ENCODE data around the gene DNM2.

The DNM2 gene

DNA sequence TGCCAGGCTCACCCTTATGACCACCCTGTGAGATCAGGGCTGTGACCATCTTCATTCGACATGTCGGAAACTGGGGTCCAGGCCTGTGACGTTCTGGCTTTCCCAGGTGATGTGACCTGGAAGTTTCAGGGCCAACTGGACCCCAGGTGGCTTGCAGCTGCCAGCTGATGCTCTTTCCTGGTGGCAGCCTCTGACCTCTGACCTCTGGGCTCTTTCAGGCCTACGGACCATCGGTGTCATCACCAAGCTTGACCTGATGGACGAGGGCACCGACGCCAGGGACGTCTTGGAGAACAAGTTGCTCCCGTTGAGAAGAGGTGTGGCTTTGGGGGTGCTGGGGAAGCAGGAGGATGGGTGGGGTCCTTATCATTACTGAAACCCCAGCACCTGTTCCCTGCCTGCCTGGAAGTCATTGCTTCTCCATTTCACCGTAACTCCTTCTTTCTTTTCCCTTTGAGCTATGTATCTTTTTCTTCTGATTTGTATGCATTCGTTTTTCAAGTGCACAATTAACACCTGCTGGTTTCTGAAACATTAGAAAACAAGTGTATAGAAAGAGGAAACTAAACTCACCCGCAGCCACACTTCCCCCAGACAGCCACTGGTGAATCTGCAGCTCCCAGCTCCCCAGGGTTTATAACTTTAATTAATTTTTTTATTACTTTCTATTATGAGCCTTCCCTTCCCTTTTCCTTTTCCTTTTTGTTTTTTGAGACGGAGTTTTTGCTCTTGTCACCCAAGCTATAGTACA lies 59.2 kb downstream of the DNM2 start:
- DNase-seq (no peak), ATAC-seq (no peak)

DNA sequence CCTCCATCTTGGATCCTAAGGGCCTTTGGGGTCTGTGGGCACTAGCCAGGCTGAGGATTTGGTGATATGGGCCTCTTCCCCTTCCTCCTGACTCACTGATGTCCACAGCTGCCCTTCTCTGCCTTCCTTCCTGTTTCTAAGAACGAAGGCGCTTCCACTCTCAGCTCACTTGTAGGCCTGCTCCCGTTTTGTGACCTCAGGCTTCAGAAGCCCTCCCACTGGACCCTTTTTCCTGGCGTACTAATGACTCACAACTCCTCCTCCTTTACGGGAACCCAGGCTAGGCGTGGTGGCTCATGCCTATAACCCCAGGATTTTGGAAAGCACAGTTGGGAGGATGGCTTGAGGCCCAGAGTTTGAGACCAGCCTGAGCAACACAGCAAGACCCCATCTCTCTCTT lies 62.5 kb downstream of the DNM2 start:
- no peak for ATAC-seq
- no peak for DNase-seq

DNA sequence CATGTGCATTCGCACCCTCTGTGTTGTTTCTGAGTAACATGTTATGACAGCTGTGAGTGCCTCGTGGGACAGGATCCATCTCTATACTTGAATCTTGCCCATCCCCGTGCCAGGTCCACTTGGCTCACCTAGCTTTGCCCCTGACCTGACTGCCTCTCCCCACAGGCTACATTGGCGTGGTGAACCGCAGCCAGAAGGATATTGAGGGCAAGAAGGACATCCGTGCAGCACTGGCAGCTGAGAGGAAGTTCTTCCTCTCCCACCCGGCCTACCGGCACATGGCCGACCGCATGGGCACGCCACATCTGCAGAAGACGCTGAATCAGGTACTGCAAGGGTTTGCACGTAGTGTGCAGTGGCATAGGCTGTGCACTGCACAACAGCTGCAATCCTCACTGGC lies 64.9 kb downstream of the DNM2 start:
- DNase-seq (no peak), ATAC-seq (no peak)

DNA sequence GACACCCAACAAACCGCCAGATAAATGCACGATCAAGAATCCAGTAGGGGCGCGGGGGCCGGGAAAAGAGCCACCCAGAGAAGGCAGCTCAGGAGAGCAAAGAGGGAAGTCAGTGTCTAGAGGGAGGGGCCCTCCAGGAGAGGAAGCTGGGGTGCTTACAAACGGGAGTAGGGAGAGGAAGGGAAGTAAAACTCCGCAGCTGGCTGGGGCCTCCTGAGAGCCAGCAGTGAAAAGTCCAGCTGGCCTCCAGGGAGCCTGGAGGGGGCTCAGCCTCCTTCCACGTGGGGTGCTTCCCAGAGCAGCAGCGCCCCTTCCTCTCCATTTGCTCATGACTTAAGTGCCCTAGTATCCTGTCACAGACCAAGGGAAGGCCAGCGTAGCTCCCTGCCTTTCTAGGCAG lies 66.4 kb downstream of the DNM2 start:
- DNase-seq = no peak
- ATAC-seq = no peak

DNA sequence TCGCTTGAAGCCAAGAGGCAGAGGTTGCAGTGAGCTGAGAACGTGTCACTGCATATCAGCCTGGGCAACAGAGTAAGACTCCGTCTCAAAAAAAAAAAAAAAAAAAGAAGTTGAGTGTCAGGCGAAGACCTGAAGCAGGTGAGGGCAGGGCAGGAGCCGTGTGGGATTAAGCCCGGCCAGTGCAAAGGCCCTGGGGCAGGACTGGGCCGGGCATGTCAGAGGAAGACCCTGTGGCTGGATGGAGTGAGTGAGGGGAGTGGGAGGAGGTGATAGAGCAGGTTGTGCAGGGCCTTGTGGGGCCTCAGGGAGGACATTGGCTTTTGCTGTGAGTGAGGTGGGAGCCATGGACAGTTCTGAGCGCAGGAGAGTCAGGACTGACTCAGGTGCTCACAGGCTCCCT lies 70.3 kb downstream of the DNM2 start:
- DNase-seq (no peak), ATAC-seq (no peak)

DNA sequence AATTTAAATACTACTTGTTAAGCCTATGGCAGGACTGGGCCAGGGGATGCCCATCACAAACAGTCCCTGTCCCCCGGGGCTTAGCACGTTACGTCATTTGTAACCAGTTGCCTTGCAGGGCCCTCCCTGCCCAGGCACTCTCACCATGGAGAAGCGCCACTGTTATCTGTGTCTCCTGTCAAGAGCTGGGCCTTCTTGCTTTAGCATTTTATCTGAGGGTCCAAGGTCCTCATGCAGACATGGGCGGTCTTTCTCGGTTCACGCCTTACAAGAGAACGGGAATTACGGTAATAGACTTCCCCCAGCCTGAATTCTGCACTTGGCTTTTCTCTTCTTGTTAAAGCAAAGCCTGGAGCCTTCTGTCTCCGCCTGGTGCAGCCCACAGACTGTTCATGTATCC lies 72.0 kb downstream of the DNM2 start:
- ATAC-seq (no peak), DNase-seq (no peak)

DNA sequence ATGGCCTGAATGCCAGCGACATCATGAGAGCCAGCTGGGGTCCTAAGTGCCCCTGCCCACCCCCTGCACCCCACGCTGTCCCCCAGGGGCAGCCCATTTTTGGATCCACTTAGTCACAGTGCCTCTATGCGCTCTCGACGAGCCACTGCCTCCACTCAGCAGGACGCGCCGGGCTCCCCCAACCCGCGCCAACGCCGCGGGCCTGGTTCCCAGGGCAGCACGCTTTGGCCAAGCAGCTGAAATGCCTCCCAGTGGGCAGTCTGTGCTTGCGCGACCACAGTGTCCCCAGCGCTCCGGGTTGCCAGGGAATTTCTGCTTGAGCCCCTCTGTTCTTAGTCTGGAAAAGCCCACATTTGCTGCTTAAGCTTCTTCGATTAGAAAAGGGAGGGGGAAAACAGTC lies 78.8 kb downstream of the DNM2 start:
- DNase-seq (no peak), ATAC-seq (no peak)

DNA sequence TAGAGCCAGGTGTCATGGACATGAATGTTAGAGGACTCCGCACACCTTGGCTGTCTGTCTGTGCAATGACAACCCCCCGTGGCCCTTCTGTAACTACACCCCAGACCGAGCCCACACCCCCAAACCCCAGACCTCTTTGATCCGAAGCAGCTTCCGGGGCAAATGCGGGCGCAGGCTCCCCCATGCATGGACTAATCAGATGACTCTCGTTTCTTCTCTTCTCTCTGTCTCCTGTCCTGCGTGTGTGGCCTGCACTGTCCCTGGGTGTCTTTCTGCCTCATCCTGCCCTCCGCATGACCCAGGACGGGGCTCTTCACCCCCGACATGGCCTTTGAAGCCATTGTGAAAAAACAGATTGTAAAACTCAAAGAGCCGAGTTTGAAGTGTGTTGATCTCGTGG lies 79.2 kb downstream of the DNM2 start:
- DNase-seq (peak; percentile 32), ATAC-seq (peak; percentile 26)

DNA sequence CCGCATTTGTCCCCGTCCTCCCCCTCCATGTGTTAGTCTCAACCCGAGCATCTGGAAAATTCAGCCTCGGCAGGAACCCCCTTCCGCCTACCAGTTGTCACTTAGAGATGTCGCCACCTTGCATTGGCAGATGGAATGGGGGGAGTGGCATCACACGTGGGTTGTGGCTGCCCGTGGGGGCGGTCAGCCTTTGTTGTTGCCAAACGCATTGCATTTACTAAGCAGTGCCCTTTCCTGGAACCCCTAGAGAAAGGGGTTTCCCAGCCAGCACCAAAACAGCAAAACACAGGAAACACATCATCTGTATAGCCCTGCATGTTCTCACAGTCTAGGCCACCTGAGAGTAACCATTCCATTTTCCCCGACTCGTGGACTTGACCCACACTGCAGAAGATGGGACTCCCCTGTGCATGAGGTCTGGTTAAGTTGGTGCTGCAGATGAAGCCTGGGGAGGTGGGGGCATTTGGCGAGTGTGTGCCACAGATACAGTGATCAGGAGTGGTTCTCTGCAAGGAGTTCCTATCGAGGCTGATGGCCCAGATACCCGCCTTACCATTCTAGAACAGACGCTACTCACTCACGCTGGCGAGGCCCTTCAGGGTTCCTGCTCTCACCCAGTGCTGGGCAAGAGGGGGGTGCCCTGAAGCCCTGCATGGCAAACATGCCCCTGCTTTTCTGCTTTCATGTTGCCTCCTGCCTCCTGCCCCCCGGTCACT lies 79.8 kb downstream of the DNM2 start:
- peak; percentile 90 for DNase-seq
- ATAC-seq = peak; percentile 96

DNA sequence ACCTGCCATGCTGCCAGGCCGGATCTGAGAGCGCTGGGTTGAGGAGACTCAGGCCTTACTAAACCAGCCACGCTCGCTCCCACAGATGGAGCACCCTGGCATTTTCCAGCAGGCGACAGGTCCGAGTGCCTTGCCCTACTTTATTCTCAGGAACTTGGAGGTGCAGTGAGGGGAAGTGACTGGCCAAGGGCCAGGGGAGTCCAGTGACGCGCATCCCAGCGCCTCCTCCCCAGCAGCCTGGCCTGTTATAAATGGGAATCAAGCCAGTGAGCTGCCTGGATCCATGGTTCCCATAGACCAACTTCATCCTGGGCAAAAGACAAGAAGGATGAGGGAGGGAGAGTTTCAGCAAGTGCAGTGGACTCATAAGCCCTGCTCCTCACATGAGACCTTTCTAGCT lies 82.6 kb downstream of the DNM2 start:
- ATAC-seq = no peak

DNA sequence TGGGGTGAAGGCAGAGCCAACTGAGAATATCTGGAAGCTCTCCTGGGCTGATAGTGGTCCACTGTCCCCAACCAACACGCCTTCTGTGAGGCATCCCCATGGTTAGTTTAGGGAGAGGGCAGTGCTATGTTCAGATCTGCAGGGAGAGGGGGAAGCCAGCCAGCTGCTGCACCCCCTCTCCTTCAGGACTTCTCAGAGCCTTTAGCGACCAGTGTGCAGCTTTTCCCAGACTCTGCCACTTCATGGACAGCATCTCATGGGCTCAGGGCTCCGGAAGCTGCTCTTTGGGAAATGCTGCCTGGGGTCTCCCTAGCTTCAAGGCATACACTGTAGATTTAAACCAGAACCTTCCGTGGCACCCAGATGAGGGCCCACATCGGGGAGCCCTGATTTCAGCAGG lies 84.6 kb downstream of the DNM2 start:
- DNase-seq (no peak), ATAC-seq (no peak)

More for the DNA sequence above, 82.6 kb downstream of the DNM2 start:
- DNase-seq = no peak

DNA sequence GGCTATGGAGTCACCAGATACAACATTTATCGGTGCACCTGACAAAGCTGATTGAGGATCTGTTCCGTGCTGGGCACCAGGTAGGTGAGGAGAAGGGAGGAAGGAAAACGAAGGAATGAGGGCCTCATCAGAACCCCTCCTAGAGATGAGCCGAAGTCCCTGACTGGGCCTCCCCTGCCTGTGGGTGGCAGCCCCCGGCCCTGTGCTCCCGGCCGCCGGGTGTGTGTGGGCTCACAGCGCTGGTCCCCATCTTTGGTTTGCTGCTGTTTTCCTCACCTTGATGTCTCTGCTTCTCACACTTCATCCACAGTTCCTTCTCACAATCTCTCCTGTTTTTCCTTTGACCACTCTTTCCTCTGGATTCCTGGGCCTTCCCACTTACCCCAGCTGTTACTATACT lies 85.4 kb downstream of the DNM2 start:
- no peak for DNase-seq
- ATAC-seq = no peak

DNA sequence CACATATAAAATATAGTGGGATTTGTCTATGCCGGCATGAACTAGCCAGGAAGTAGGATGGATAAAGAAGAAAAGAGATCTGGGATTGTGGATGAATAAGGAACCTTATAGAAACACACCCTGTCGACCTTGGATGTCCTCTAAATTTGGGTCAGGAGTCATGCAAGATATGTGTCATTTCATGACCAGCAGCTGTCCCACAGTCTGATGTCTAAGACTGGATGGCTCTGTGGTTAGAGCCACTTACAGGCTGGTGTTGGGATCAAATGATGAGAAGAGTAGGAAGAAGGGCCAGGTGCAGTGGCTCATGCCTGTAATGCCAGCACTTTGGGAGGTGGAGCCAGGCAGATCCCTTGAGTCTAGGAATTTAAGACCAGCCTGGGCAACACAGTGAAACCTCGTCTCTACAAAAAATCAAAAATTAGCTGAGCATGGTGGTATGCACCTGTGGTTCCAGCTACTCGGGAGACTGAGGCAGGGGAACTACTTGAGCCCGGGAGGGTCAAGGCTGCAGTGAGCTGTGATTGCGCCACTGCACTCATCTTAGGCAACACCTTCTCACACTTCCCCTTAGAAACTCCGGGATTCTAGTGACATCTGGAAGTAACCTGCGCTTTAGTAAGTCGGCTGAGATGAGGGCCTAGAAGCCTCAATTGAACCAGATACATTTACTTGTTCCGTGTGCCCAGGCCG lies 87.3 kb downstream of the DNM2 start:
- ATAC-seq (no peak), DNase-seq (no peak)

DNA sequence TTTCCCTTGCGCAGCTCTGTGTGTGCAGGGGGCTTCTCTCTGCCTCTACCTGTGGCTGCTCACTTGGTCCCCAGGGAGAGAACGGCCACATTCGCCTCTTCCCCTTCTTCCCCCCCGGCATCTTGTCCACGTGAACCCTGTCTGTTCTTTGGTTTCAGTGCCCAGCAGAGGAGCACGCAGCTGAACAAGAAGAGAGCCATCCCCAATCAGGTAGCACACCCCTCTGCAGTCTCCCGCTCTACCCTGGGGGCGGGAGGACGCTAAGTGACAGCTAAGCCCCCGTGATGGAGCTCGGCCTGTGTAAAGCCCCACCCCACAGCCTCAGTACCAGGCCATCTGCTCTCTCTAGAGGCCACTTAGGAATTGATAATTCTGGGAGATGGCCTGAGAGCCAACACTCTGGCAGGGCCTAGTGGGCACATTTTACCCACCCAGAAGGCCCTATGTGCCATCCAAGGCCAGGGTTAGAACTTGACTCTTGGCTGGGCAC lies 87.9 kb downstream of the DNM2 start:
- DNase-seq (no peak), ATAC-seq (no peak)

DNA sequence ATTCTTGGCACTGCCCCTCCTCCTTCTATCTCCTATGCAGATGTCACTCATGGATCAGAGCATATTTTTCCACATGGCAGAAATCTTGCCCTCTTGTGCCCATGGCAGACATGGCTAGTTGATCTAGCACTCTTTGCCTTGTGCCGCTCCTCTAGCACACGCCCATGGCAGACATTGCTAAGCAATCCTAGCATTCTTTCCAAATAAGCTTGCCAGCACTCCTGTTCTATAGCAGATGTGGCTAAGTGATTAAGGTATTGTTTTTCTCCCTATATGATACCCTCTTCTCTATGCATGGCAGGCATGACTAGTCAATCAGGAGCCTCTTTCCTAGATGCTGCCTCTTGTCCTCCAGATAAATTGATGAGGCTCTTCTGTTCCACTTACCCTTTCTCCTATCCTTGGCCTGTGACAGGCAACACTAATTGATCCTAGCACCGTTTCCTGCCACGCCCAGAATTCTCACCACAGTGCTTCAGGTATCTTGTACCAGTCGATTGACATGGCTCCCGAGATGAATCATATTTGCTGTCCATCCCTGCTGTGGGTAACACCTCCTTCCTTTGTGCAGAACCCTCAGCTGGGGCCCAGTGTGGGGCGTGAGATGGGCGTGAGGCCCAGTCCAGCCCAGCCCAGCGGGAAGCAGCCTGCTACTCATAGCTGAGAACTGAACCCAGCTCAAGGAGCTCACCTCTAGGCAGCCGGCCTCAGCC lies 91.2 kb downstream of the DNM2 start:
- DNase-seq = peak; percentile 30
- peak; percentile 53 for ATAC-seq

DNA sequence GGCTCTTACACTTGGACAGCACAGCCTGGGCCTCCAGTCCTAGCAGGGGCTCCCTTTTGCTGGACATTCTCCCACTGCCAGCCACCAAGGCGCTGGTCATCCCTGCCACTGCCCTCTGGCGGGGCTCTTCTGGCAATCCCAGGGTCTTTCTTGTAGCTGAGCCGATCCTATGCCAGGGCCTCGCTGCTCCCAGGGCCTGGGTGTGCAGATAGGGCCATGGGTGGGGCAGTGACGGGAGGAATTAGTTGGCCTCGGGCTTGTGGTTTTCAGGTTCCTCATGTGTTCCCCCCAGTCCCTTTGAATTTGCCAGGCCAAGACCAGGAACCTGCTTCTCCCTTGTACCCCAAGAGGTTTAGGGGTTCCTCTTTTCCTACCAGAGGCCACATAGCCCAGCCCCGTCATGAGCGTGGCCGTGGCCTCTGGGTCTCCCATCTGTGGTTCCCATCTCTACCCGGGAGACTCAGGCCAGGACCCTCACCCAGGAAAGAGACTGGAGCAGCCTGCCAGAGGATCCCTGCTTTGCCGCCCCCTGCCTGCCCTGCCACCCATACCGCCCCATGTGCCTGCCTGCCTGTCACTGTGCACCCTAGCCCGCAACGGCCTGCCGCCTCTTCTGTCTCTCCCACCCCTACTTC lies 91.9 kb downstream of the DNM2 start:
- ATAC-seq = no peak

DNA sequence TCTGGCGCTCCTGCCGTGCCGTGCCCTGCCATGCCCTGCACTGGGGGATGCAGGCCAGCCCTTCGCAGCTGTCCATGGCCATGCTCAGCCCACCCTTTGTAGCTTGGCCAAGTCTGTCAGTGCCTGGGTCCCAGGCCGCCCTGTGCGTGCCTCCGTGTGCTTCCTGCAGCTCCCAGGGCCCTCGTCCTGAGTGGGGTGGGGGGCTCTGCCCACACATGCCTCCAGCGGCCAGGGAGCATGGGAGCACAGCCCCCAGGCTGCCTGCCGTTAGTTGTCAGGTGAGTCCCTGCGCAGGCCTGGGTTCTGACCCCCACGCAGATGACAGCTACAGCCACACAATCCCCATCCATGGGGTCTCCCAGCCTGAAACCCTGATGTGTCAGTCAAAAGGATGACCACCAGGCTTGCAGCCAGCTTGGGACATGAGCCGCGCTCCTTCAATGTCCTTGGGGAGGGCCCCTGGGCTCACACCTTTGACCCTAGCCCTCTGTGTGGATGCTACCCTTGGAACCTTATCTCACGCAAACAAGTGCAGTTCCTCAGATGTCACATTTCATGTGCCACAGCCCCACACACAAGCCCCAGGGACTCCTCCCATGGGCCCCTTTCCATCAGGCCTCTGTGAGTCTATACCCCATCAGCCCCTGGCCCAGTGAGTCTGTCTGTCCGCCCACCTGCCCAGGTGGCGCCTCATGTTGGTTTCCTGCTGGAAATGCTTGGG lies 93.7 kb downstream of the DNM2 start:
- no peak for ATAC-seq

More for the DNA sequence above, 91.9 kb downstream of the DNM2 start:
- no peak for DNase-seq

DNA sequence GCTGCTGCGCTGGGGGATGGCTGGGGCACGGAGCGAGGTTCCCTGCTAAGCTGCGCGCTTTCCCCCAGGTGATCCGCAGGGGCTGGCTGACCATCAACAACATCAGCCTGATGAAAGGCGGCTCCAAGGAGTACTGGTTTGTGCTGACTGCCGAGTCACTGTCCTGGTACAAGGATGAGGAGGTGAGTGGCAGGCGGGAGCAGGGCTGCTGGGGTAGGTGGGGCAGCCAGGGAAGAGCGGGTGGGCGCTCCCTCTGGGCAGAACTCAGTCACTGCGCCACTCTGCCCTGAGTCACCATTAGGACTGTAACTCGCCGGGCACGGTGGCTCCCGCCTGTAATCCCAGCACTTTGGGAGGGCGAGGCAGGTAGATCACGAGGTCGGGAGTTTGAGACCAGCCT lies 94.3 kb downstream of the DNM2 start:
- no peak for DNase-seq
- no peak for ATAC-seq

More for the DNA sequence above, 93.7 kb downstream of the DNM2 start:
- DNase-seq = no peak

DNA sequence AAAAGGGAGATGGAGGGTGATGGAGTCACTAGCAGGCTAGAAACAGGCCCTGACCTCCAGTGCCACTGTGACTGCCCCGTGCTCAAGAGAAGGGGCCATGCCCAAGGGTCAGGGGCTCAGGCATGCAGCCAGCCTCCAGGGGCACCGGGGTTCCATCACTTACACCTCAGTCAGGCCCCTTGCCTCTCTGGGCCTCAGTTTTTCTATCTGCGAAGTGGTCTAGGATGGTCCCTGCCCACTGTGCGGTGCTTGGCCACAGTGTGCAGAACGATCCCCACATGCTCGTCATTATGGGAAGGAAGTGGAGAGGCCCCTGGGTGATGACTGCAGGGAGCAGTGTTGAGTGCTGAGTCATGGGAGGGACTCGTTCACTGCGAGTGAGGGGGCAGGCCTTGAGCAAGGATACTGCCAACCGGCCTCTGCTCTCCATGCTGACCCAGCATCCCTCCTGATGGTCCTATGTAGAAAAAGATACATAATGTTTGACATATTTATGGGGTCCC lies 95.1 kb downstream of the DNM2 start:
- ATAC-seq = peak; percentile 62
- DNase-seq = peak; percentile 55

DNA sequence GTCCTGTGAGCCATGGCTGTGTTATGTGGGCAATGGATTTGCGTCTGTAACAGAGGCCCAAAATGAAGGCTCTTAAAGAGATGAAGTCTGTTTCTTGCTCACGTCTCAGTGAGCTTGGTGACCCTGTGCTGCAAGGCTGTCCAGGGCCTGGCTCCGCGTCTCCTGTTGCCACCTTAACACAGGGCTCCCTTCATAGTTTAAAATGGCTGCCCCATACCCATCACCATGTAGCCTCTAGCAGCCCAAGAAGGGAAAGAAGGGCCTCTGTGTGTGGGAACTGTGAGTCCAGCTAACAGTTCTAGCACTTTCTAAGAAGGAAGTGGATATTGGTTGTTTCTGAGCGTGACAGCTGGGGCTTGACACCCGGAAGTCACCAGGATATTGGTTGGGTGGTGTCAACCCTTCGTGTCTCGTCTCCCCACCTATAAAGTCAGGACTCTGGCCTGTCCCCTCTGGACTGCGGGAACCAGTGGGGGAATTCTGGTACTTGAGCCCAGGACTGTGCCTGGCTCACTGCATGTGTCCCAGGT lies 97.2 kb downstream of the DNM2 start:
- ATAC-seq (no peak), DNase-seq (no peak)
